HG02623 (cell line): ENCODE data around the gene LY9.
"Not testable (repeated sequence)": the region's sequence is repeated elsewhere in the genome, so short reads cannot be mapped to it uniquely, and the experiment has no call there.

ENCODE experiments used
- ATAC-seq: cut with Tn5 transposase; IDR thresholded peaks from one replicate; pipeline ENCODE4 v1.9.1; 2021; ENCODE audit warnings: moderate library complexity; ENCODE audit not compliant: unreplicated experiment

Gene LY9

DNA sequence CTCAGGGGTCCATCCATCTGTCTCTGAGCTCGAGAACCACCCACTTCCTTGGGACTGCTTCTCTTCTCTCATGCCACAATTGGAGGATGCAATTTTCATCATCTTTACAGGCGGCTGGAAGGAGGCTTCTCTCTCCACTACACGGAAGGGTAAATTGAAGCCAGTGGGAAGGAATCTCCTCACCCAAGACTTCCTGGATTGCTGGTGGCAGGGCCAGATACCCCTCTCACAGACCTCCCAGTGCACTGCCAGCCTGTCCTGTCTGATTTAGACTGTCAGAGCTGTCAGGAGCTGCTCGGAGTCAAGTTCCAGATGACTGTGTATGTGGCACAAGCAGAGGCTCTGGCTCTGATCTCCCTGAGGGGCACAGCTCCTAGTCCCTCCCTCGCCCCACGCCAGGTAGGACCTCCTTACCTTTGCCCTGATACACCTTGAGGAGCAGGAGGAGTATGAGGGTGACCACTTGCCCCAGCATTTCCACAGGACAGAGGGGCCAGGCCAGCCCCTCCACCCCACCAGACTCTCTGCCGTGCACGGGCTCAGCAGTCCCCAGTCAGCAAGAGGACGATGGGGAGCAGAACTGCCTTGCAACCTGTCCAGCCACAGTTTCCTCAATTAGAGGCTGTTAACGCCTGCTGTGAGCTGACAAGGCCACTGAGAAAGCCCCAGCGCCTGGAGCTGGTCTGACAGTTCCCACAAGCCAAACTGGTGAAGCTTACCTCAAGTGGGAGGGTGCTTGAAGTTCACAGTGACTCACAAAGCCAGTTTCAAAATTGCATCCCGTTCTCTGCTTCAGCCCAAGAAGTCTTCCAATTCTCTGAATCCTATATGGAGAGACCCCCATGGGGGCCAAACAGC lies 66.5 kb downstream of the LY9 start, which contains the start of gene CD244:
Gene CD244, minus strand, starts transcription at position 685 of the 858 bp plus-strand sequence. Its CDS starts 210 bp downstream, at position 475.
- peak; percentile 77 for ATAC-seq

- ATAC-seq, result no peak
Observed at GRCh38 chr1:160863061-160863773, 67.2 kb downstream of the LY9 start.

DNA sequence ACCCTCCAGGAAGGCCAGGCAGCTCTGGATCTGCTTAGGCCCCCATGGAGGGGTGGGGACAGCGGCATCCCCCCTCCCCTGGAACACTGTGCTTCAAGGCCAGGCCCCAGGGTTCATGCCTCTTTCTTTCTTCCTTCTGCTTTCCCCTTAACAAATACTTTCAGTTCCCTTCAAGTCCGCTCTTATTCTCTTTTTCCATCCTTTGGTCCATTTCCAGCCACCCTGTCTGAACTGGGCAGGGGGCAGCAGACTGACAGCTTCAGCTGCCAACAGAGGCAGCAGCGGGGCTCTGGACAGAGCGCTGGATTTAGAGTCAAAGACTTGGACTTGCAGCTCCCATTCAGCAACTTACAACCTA lies 67.8 kb downstream of the LY9 start:
- ATAC-seq, result no peak

DNA sequence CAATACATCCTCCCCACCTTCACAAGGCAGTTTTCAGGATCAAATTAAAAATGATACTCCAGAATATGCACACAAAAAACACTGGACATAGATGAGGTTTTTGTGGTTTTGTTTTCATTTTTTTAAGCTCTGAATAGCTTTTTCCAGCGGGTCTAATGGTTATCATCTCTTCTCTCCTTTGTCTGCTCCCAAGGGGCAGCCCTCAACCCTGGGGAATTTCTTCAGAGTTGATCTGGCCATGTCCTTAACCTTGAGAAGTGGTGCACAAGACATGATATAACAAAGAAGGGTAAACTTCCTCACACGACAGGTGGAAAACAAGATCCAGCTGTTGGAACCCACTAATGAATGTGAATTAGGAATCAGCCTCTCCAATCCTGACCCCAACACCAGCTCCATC lies 68.2 kb downstream of the LY9 start:
- ATAC-seq, result no peak

GRCh38 chr1:160865337-160865736 lies 69.4 kb downstream of the LY9 start:
- no peak for ATAC-seq

GRCh38 chr1:160866001-160866694 lies 70.2 kb downstream of the LY9 start:
- ATAC-seq, result no peak

DNA sequence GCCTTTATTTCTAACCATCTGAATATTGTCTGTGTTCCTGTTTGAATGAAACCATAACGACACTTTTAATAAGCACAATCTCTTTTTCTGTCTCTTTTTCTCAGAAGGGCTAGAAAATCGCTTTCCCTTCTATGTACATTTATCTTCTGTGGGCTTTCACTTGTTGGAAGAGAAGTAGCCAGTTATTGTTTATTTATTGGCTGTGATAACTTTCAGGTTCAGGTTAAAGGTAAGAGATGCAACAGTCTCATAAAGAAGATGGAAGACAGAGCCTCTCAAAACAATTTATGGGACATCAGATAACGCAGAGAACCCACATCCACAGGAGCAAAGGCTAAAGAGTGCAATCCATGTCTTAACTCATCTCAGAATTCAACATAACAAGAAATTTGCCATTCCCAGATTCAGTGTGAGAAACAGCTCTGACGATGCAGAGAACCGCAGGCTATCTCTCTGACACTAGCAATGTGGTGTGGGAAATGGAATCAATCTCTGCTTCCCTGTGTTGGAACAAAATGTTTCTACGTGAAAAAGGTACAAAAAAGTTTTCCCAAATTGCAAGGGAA lies 70.8 kb downstream of the LY9 start:
- ATAC-seq, result no peak

DNA sequence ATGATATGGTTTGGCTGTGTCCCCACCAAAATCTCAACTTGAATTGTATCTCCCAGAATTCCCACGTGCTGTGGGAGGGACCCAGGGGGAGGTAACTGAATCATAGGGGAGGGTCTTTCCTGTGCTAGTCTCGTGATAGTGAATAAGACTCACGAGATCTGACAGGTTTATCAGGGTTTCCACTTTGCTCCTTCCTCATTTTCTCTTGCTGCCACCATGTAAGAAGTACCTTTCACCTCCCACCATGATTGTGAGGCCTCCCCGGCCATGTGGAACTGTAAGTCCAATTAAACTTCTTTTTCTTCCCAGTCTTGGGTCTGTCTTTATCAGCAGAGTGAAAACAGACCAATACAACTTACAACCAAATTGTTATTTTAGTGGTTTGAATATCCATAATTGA lies 71.7 kb downstream of the LY9 start:
- ATAC-seq, result not testable (repeated sequence)

GRCh38 chr1:160868141-160868540 lies 72.2 kb downstream of the LY9 start:
- ATAC-seq, result no peak

DNA sequence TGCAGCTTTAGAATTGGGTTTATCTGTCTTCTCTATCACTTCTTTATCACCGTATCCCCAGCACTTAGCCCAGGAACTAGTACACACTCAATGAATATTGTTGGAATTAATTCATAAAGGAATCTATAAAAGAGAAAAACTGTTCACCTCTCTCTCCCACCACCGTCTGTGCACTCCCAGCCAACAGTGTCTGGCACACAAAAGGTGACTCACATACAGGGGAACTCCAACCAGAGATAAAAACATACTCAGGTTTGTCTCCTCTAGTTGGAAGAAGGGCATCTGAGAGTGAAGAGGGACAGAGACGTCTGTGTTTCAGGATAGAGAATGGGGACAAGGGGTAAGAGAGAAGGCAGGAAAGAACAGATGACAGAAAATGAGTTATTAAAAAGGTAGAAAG lies 79.0 kb downstream of the LY9 start:
- no peak for ATAC-seq

- ATAC-seq, result not testable (repeated sequence)
Observed at GRCh38 chr1:160875591-160875990, 79.6 kb downstream of the LY9 start.

DNA sequence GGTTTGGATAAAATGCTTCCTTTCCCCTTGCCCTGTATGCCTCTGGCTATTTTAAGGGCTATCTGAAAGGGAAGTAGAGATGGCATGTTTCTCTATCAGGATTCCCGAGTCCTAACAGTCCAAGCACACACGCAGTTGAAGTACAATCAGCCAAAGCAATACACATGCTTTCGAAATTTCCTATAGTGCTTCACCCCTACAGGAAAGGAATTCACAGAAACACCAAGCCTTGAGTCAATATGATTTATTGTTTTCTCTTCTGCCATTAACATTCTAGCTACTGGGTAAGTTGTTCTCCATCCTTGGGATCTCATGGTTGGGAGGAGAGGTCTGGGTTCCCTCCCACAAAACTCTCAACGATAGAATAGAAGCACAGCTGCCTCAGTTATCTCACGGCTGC lies 80.3 kb downstream of the LY9 start:
- ATAC-seq, result no peak

GRCh38 chr1:160877221-160877620 lies 81.2 kb downstream of the LY9 start:
- ATAC-seq, result no peak
